Renal pelvis (tissue), 3 donors: ENCODE data around the gene SP140L. TPM values are rescaled to one million over a fixed set of nuclear protein-coding genes. Genes with fewer than 3 reads are reported as not detected.

Source experiments
- polyA plus RNA-seq, 3 donors: library from polyadenylated mRNA; unstranded; fragments of 120-200 nt; gene quantifications; one replicate each; pipeline ENCODE4 v1.2.1, GENCODE V29; 2013; ENCODE audit not compliant: insufficient read length in 3 of 3

SP140L gene
- polyA plus RNA-seq, 3 donors: 7.6 to 10.4 (median 10.2) TPM

Other genes starting within 250 kb of the SP140L start
- 10 to 100 TPM; 15.5 to 22.8 (median 17.8) TPM for gene SP110, start 107.2 kb upstream of the SP140L start, polyA plus RNA-seq
- 1 to 10 TPM in 2 of 3 donors, under 1 TPM in 1; 0.54 to 1.8 (median 1.5) TPM for gene SP140, start 101.5 kb upstream of the SP140L start, polyA plus RNA-seq
- gene SP100, start 89.0 kb downstream of the SP140L start, polyA plus RNA-seq: 10 to 100 TPM; 19.0 to 24.0 (median 22.5) TPM